Colonic mucosa (tissue), 4 donors: ENCODE measurements around the gene SLC41A3. TPM values are rescaled to one million over a fixed set of nuclear protein-coding genes. Genes with fewer than 3 reads are reported as not detected.

Experiments used
- DNase-seq: peaks from one replicate; pipeline ENCODE4 v3.0.0-alpha.2; 2020
- H3K27ac ChIP-seq: fragments of 200-600 bp; one replicate; pipeline ENCODE4 v1.8.0; 2021
- H3K27me3 ChIP-seq: fragments of 200-600 bp; one replicate; pipeline ENCODE4 v1.8.0; 2021
- H3K36me3 ChIP-seq: fragments of 200-600 bp; one replicate; pipeline ENCODE4 v1.8.0; 2021
- H3K4me1 ChIP-seq: fragments of 200-600 bp; one replicate; pipeline ENCODE4 v1.8.0; 2021; ENCODE audit warnings: mild to moderate bottlenecking
- H3K4me3 ChIP-seq: fragments of 200-600 bp; one replicate; pipeline ENCODE4 v1.8.0; 2021
- H3K9ac ChIP-seq, 2 donors: one replicate each; pipeline ENCODE4 v1.7.0; 2013; ENCODE audit warnings: control low read depth in 2 of 2, low read depth in 2 of 2, low read length in 2 of 2
- H3K9me3 ChIP-seq: fragments of 200-600 bp; one replicate; pipeline ENCODE4 v1.8.0; 2021
- CTCF ChIP-seq: fragments of 200-600 bp; IDR thresholded peaks from one replicate; pipeline ENCODE4 v1.8.0; 2022; ENCODE audit warnings: antibody characterized with exemption, mild to moderate bottlenecking
- intact Hi-C: fragments of 100-400 bp; cut with DNase I; formaldehyde crosslinking; loops from one replicate; pipeline ENCODE4 v1.14.1; 2022
- total RNA-seq, 2 donors: library from RNA; stranded (reverse); fragmentation: NEBNext Ultra II Directional in 1 of 2; extraction: Animal tissue kit (Norgen Biotek cat#: 25700) in 1 of 2; gene quantifications; one replicate each; pipeline ENCODE4 v1.2.1, GENCODE V29; 2021
- donor health status: healthy.
- donor health status: DM: no; HTN: no; CAD: no.
- donor health status: DM: no; HTN: no; CAD: no.

SLC41A3 gene
- total RNA-seq, 2 donors from 2014 or later = 27.6 to 33.1 TPM

- no peak overlapping the region for H3K9ac ChIP-seq
- H3K4me3 ChIP-seq = no peak overlapping the region
- H3K27me3 ChIP-seq = no peaks in the 10 kb centered on the region
- no peaks in the 10 kb centered on the region for H3K4me1 ChIP-seq
- intact Hi-C loops = no loop called here
- DNase-seq = no peak
- no peak for TF ChIP-seq CTCF
- H3K36me3 ChIP-seq = no peaks in the 10 kb centered on the region
- H3K9me3 ChIP-seq = no peaks in the 10 kb centered on the region
- no peak overlapping the region for H3K27ac ChIP-seq
Measured at GRCh38 chr3:126053949-126054569, 29.9 kb downstream of the SLC41A3 start.

DNA sequence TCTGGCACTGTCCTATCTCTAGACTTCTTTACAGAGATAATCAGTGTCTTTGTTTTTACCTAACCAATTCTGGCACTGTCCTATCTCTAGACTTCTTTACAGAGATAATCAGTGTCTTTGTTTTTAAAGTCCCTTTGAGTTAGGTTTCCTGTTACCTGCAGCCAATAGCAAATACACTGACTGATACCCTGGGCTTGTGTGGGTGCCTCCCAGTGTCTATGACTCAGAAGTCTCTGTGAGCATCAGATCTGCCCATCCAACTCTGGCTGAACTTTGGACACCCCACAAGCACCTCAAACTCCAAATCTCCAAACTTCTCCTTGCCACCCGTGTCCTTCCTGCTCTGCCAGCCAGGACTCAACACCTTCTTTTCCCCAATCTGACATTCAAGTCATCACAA, 30.4 kb downstream of the SLC41A3 start:
- Histone ChIP-seq H3K9ac (no peak overlapping the region), H3K27ac (no peak overlapping the region)
- intact Hi-C loops = no loop called here

GRCh38 chr3:126052196-126053058, 31.5 kb downstream of the SLC41A3 start:
- Histone ChIP-seq H3K9ac (no peak overlapping the region), H3K4me3 (no peak overlapping the region), H3K4me1 (no peaks in the 10 kb centered on the region), H3K27ac (no peak overlapping the region), H3K36me3 (no peaks in the 10 kb centered on the region), H3K9me3 (no peaks in the 10 kb centered on the region), H3K27me3 (no peaks in the 10 kb centered on the region)
- no peak for DNase-seq
- intact Hi-C loops = no loop called here
- no peak for TF ChIP-seq CTCF

More for the DNA sequence above, 30.4 kb downstream of the SLC41A3 start:
- DNase-seq = no peak
- Histone ChIP-seq H3K4me1 (no peaks in the 10 kb centered on the region), H3K36me3 (no peaks in the 10 kb centered on the region), H3K9me3 (no peaks in the 10 kb centered on the region), H3K27me3 (no peaks in the 10 kb centered on the region), H3K4me3 (no peak overlapping the region)
- no peak for TF ChIP-seq CTCF

DNA sequence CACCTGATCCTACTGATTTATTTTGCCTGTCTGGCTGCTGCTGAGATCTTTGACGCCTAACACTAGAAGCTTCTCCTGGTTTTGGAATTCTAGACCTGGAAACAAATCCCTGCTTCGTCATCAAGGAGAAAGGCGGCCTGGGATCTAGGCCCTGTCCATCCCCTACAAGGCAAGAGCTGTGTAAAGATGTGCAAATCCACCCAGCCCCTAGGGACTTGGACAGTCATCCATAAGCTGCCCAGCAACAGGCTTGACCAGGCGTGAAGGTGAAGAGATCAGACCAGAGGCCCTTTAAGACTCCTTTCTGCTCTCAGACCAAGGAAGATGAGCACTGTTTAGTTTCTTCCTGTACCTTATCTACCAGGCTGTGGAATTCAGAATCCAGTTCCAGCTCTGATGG, 32.2 kb downstream of the SLC41A3 start:
- intact Hi-C loops = no loop called here
- no peak overlapping the region for H3K27ac ChIP-seq
- no peaks in the 10 kb centered on the region for H3K4me1 ChIP-seq
- no peak for TF ChIP-seq CTCF
- DNase-seq = no peak
- no peaks in the 10 kb centered on the region for H3K36me3 ChIP-seq
- H3K9ac ChIP-seq = no peak overlapping the region
- H3K4me3 ChIP-seq = no peak overlapping the region
- H3K9me3 ChIP-seq = no peaks in the 10 kb centered on the region
- no peaks in the 10 kb centered on the region for H3K27me3 ChIP-seq

DNA sequence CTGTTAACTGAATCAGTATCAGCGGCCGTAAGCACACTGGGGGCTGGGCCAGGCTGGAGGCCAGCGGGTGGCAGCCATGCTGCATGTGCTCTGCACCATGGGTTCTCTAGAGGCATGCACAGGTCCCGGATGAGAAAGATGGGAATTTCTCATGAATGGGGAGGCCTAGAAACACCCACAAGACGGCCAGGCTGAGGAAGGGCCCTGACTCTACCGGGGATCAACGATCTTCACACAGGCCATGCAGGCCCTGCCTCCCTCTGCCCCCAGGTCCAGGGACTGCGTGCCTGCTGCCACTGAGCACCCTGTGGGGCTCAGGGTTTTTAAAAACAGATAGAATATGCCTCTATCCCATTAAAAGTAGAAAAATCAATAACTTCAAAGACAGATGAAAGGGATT, 32.7 kb downstream of the SLC41A3 start:
- no peak for DNase-seq

More for the DNA sequence above, 32.7 kb downstream of the SLC41A3 start:
- H3K9ac ChIP-seq = no peak overlapping the region
- no peak overlapping the region for H3K27ac ChIP-seq
- H3K4me3 ChIP-seq = no peak overlapping the region
- intact Hi-C loops = no loop called here
- H3K9me3 ChIP-seq = no peaks in the 10 kb centered on the region
- H3K36me3 ChIP-seq = no peaks in the 10 kb centered on the region
- H3K4me1 ChIP-seq = no peaks in the 10 kb centered on the region
- TF ChIP-seq CTCF = no peak
- H3K27me3 ChIP-seq = no peaks in the 10 kb centered on the region
